WI38 (cell line): ENCODE data around the gene PAOX.

Source experiments
- H3K4me3 ChIP-seq: 2 replicates; pipeline ENCODE4 v1.5.1; 2011; ENCODE audit warnings: low read depth, mild to moderate bottlenecking, control low read depth, low read length
- CTCF ChIP-seq: IDR thresholded peaks from 2 replicates; pipeline ENCODE4 v1.5.1; 2012; ENCODE audit warnings: low read depth, mild to moderate bottlenecking, control low read depth, low read length

The PAOX gene

GRCh38 chr10:133397938-133398337 lies 18.9 kb downstream of the PAOX start:
- no peak overlapping the region for H3K4me3 ChIP-seq
- TF ChIP-seq CTCF = no peak

GRCh38 chr10:133399123-133399601 lies 20.1 kb downstream of the PAOX start:
- no peak for TF ChIP-seq CTCF

GRCh38 chr10:133400624-133401424 lies 21.8 kb downstream of the PAOX start:
- H3K4me3 ChIP-seq = no peak overlapping the region
- no peak for TF ChIP-seq CTCF

More at GRCh38 chr10:133399123-133399601, 20.1 kb downstream of the PAOX start:
- no peak overlapping the region for H3K4me3 ChIP-seq

- H3K4me3 ChIP-seq = no peak overlapping the region
- TF ChIP-seq CTCF = no peak
Observed at GRCh38 chr10:133401500-133401899, 22.4 kb downstream of the PAOX start.

- H3K4me3 ChIP-seq = no peak overlapping the region
- no peak for TF ChIP-seq CTCF
Observed at GRCh38 chr10:133401981-133402725, 23.1 kb downstream of the PAOX start.

- TF ChIP-seq CTCF = no peak
- no peak overlapping the region for H3K4me3 ChIP-seq
Observed at GRCh38 chr10:133403359-133403758, 24.3 kb downstream of the PAOX start.

GRCh38 chr10:133403784-133404183 lies 24.7 kb downstream of the PAOX start:
- TF ChIP-seq CTCF = no peak
- no peak overlapping the region for H3K4me3 ChIP-seq
